HG03565 (cell line): Measurements from ENCODE around the gene UNC79.

Source experiments
- ATAC-seq: cut with Tn5 transposase; IDR thresholded peaks from one replicate; pipeline ENCODE4 v1.9.1; 2021; ENCODE audit warnings: mild to moderate bottlenecking, moderate library complexity; ENCODE audit not compliant: unreplicated experiment

Gene UNC79

GRCh38 chr14:93544212-93544611 lies 113.5 kb downstream of the UNC79 start:
- ATAC-seq = no peak

- ATAC-seq = no peak
These were observed 115.9 kb downstream of the UNC79 start for GRCh38 chr14:93546642-93547041.

- peak; percentile 63 for ATAC-seq
These were observed 117.5 kb downstream of the UNC79 start for GRCh38 chr14:93548102-93548843.

GRCh38 chr14:93549595-93549994 lies 118.9 kb downstream of the UNC79 start:
- ATAC-seq = no peak

GRCh38 chr14:93564918-93565317 lies 134.2 kb downstream of the UNC79 start:
- no peak for ATAC-seq

- ATAC-seq = no peak
These were observed 135.4 kb downstream of the UNC79 start for GRCh38 chr14:93566065-93566693.

GRCh38 chr14:93571275-93571674 lies 140.5 kb downstream of the UNC79 start:
- ATAC-seq = no peak

- ATAC-seq = no peak
These were observed 148.4 kb downstream of the UNC79 start for GRCh38 chr14:93579178-93579577.

GRCh38 chr14:93582516-93582915 lies 151.8 kb downstream of the UNC79 start:
- no peak for ATAC-seq

GRCh38 chr14:93587330-93587729 lies 156.6 kb downstream of the UNC79 start:
- ATAC-seq = no peak

GRCh38 chr14:93591506-93591905 lies 160.8 kb downstream of the UNC79 start:
- ATAC-seq = no peak

GRCh38 chr14:93592786-93593185 lies 162.0 kb downstream of the UNC79 start:
- no peak for ATAC-seq

GRCh38 chr14:93606091-93606490 lies 175.4 kb downstream of the UNC79 start:
- no peak for ATAC-seq

GRCh38 chr14:93619176-93619793 lies 188.5 kb downstream of the UNC79 start:
- ATAC-seq = no peak

- no peak for ATAC-seq
These were observed 197.3 kb downstream of the UNC79 start for GRCh38 chr14:93628048-93628447.

- no peak for ATAC-seq
These were observed 198.9 kb downstream of the UNC79 start for GRCh38 chr14:93629643-93630042.

- no peak for ATAC-seq
These were observed 208.1 kb downstream of the UNC79 start for GRCh38 chr14:93638790-93639189.

- no peak for ATAC-seq
These were observed 212.4 kb downstream of the UNC79 start for GRCh38 chr14:93643127-93643526.

- ATAC-seq = no peak
These were observed 212.9 kb downstream of the UNC79 start for GRCh38 chr14:93643676-93644075.

GRCh38 chr14:93645200-93645599 lies 214.5 kb downstream of the UNC79 start:
- no peak for ATAC-seq

- ATAC-seq = no peak
These were observed 217.9 kb downstream of the UNC79 start for GRCh38 chr14:93648440-93649168.
